Mesothelial cell of epicardium (in vitro differentiated cells): Measurements from ENCODE around the gene CARD9. TPM values are rescaled to one million over a fixed set of nuclear protein-coding genes. Genes with fewer than 3 reads are reported as not detected.

Experiments
- DNase-seq, 2 experiments: peaks; one replicate each; pipeline ENCODE4 v3.0.0; 2021; ENCODE audit warnings: low spot score in 2 of 2; ENCODE audit not compliant: unreplicated experiment in 2 of 2
- H3K27ac Mint-ChIP-seq: 2 replicates; pipeline ENCODE4 v1.8.0; 2021; ENCODE audit warnings: mixed read lengths
- H3K27me3 Mint-ChIP-seq: 2 replicates; pipeline ENCODE4 v1.8.0; 2021; ENCODE audit warnings: low read depth, mixed read lengths
- H3K36me3 Mint-ChIP-seq: 2 replicates; pipeline ENCODE4 v1.8.0; 2021; ENCODE audit warnings: mixed read lengths
- H3K4me1 Mint-ChIP-seq: 2 replicates; pipeline ENCODE4 v1.8.0; 2021; ENCODE audit warnings: mixed read lengths
- H3K4me3 Mint-ChIP-seq: 2 replicates; pipeline ENCODE4 v1.8.0; 2021; ENCODE audit warnings: mild to moderate bottlenecking, moderate library complexity, mixed read lengths
- H3K9me3 Mint-ChIP-seq: 2 replicates; pipeline ENCODE4 v1.8.0; 2021; ENCODE audit warnings: mixed read lengths
- CTCF ChIP-seq: fragments of 200-600 bp; sonication (generic); IDR thresholded peaks from one replicate; pipeline ENCODE4 v1.5.0; 2021; ENCODE audit warnings: antibody characterized with exemption; ENCODE audit not compliant: unreplicated experiment
- total RNA-seq: library from RNA; stranded (reverse); gene quantifications from 3 replicates; pipeline ENCODE4 v1.2.1, GENCODE V29; 2021

Gene CARD9
- total RNA-seq, 1 donor from 2014 or later: 4.9 TPM

GRCh38 chr9:136342181-136343120 is 31.0 kb downstream of the CARD9 start:
- peaks cover 10% of the 10 kb centered on the region for H3K4me1 Mint-ChIP-seq
- peak; percentile 69 to 96 for DNase-seq
- TF ChIP-seq CTCF: no peak
- peak overlapping the region; percentile 39 for H3K27ac Mint-ChIP-seq
- H3K27me3 Mint-ChIP-seq: no peaks in the 10 kb centered on the region
- H3K9me3 Mint-ChIP-seq: no peaks in the 10 kb centered on the region
- H3K4me3 Mint-ChIP-seq: peak overlapping the region; percentile 58
- peaks cover 4% of the 10 kb centered on the region for H3K36me3 Mint-ChIP-seq

GRCh38 chr9:136341769-136342168 is 31.7 kb downstream of the CARD9 start:
- Mint-ChIP-seq H3K9me3 (no peaks in the 10 kb centered on the region), H3K27ac (no peak overlapping the region), H3K27me3 (no peaks in the 10 kb centered on the region), H3K4me1 (peaks cover 10% of the 10 kb centered on the region), H3K36me3 (peaks cover 4% of the 10 kb centered on the region), H3K4me3 (peak overlapping the region; percentile 36)
- DNase-seq: no peak
- no peak for TF ChIP-seq CTCF

GRCh38 chr9:136341042-136341655 is 32.3 kb downstream of the CARD9 start:
- no peaks in the 10 kb centered on the region for H3K9me3 Mint-ChIP-seq
- H3K4me1 Mint-ChIP-seq: peaks cover 10% of the 10 kb centered on the region
- peaks cover 4% of the 10 kb centered on the region for H3K36me3 Mint-ChIP-seq
- no peak for TF ChIP-seq CTCF
- H3K27ac Mint-ChIP-seq: no peak overlapping the region
- DNase-seq: no peak
- H3K27me3 Mint-ChIP-seq: no peaks in the 10 kb centered on the region
- H3K4me3 Mint-ChIP-seq: no peak overlapping the region

- Mint-ChIP-seq H3K27me3 (no peaks in the 10 kb centered on the region), H3K36me3 (peaks cover 4% of the 10 kb centered on the region), H3K9me3 (no peaks in the 10 kb centered on the region), H3K4me1 (peaks cover 10% of the 10 kb centered on the region), H3K4me3 (no peak overlapping the region), H3K27ac (no peak overlapping the region)
- DNase-seq: no peak
- no peak for TF ChIP-seq CTCF
Measured at GRCh38 chr9:136340356-136341041, 33.0 kb downstream of the CARD9 start.

GRCh38 chr9:136339958-136340310 is 33.5 kb downstream of the CARD9 start:
- no peak overlapping the region for H3K27ac Mint-ChIP-seq
- no peak overlapping the region for H3K4me3 Mint-ChIP-seq
- peaks cover 8% of the 10 kb centered on the region for H3K4me1 Mint-ChIP-seq
- no peak for TF ChIP-seq CTCF
- DNase-seq: no peak
- H3K36me3 Mint-ChIP-seq: peaks cover 4% of the 10 kb centered on the region
- H3K27me3 Mint-ChIP-seq: no peaks in the 10 kb centered on the region
- H3K9me3 Mint-ChIP-seq: no peaks in the 10 kb centered on the region
